Left renal pelvis (tissue), 4 donors: ENCODE results near the gene JPT1. TPM values are rescaled to one million over a fixed set of nuclear protein-coding genes. Genes with fewer than 3 reads are reported as not detected.

Source experiments
- DNase-seq, 4 donors: peaks; one replicate each; pipeline ENCODE4 v3.0.0-alpha.2; 2013; ENCODE audit warnings: low read depth in 4 of 4, low spot score in 3 of 4
- polyA plus RNA-seq, 4 donors: library from polyadenylated mRNA; unstranded; fragments of 120-200 nt; gene quantifications; one replicate each; pipeline ENCODE4 v1.2.1, GENCODE V29; 2013; ENCODE audit not compliant: insufficient read length in 4 of 4

Gene JPT1
- polyA plus RNA-seq, 4 donors, result 57.9 to 103 (median 92.5) TPM

- DNase-seq, result no peak
These were observed 44.7 kb downstream of the JPT1 start, which contains the start of gene ARMC7 for GRCh38 chr17:75109407-75110233. ARMC7 (plus strand) TSS chr17:75109969; CDS start chr17:75110289, 320 bp downstream.

- no peak for DNase-seq
These were observed 45.3 kb downstream of the JPT1 start for GRCh38 chr17:75109046-75109406.

- DNase-seq, result no peak
These were observed 46.1 kb downstream of the JPT1 start for GRCh38 chr17:75108193-75108592.

GRCh38 chr17:75105126-75106080 is 48.9 kb downstream of the JPT1 start:
- DNase-seq, result no peak

- DNase-seq, result no peak
These were observed 50.4 kb downstream of the JPT1 start for GRCh38 chr17:75103601-75104554.

- no peak for DNase-seq
These were observed 51.9 kb downstream of the JPT1 start for GRCh38 chr17:75102385-75102821.

GRCh38 chr17:75099881-75100595 is 54.3 kb downstream of the JPT1 start:
- no peak for DNase-seq

- no peak for DNase-seq
These were observed 55.5 kb downstream of the JPT1 start for GRCh38 chr17:75098861-75099260.

GRCh38 chr17:75097865-75098264 is 56.4 kb downstream of the JPT1 start:
- DNase-seq, result no peak

GRCh38 chr17:75096082-75096625 is 58.2 kb downstream of the JPT1 start:
- no peak for DNase-seq

GRCh38 chr17:75094871-75095399 is 59.4 kb downstream of the JPT1 start:
- DNase-seq, result no peak

GRCh38 chr17:75093548-75094158 is 60.7 kb downstream of the JPT1 start:
- no peak for DNase-seq

- no peak for DNase-seq
These were observed 62.4 kb downstream of the JPT1 start for GRCh38 chr17:75091855-75092327.

- DNase-seq, result no peak
These were observed 63.1 kb downstream of the JPT1 start for GRCh38 chr17:75090871-75091854.

- DNase-seq, result no peak
These were observed 65.6 kb downstream of the JPT1 start for GRCh38 chr17:75088465-75089417.
